Measurements from ENCODE around the gene NOS1AP.

The NOS1AP gene

DNA sequence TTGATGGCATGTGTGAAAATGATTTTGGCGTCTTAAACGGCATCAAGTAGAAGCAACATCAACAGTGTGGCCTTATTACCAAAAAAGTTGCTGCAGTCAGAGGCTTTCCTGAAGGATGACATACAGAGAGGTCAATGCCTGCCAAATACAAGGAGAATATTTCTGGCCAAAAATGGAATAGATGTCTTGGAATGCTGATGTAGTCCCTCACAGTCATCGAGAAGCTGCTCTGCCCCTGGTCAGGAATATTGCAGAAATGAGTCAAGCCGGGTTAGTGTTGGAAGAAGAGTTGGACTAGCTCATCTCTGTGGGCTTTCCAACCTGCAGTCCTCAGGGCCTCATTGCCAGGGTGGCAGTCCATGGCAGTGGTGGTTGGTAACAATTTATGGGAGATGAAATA lies 42.1 kb downstream of the NOS1AP start:
- no peak for TF ChIP-seq EZH2phosphoT487 (IDR thresholded peaks at IDR 0.05; ENCODE audit: borderline replicate concordance)
- TF ChIP-seq, protein P1, sequence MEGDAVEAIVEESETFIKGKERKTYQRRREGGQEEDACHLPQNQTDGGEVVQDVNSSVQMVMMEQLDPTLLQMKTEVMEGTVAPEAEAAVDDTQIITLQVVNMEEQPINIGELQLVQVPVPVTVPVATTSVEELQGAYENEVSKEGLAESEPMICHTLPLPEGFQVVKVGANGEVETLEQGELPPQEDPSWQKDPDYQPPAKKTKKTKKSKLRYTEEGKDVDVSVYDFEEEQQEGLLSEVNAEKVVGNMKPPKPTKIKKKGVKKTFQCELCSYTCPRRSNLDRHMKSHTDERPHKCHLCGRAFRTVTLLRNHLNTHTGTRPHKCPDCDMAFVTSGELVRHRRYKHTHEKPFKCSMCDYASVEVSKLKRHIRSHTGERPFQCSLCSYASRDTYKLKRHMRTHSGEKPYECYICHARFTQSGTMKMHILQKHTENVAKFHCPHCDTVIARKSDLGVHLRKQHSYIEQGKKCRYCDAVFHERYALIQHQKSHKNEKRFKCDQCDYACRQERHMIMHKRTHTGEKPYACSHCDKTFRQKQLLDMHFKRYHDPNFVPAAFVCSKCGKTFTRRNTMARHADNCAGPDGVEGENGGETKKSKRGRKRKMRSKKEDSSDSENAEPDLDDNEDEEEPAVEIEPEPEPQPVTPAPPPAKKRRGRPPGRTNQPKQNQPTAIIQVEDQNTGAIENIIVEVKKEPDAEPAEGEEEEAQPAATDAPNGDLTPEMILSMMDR (conservative IDR thresholded peaks at IDR 0.05; ENCODE audit: low read length), result no peak
- H3K9ac ChIP-seq (ENCODE audit: low read depth, low read length, poor library complexity, severe bottlenecking), result no peak overlapping the region
- H3K9me3 ChIP-seq (ENCODE audit: insufficient read depth, low read depth, low read length), result no peaks in the 10 kb centered on the region
- H2AFZ ChIP-seq (ENCODE audit: low read length), result no peak overlapping the region
- no peaks in the 10 kb centered on the region for H3F3A ChIP-seq (ENCODE audit: low read depth)
- no peak overlapping the region for H3K4me2 ChIP-seq (ENCODE audit: low read depth, low read length, poor library complexity, severe bottlenecking)
- no peaks in the 10 kb centered on the region for H3K27me3 ChIP-seq (ENCODE audit: insufficient read depth, low read length, poor library complexity, severe bottlenecking)
- no peaks in the 10 kb centered on the region for H3K9me2 ChIP-seq (replicated peaks; ENCODE audit: low read depth, low read length)
- H3K36me3 ChIP-seq (ENCODE audit: insufficient read depth, low read length), result no peaks in the 10 kb centered on the region
- H3K79me2 ChIP-seq (ENCODE audit: insufficient read depth, low read length), result no peaks in the 10 kb centered on the region
- H4K20me1 ChIP-seq (ENCODE audit: insufficient read depth, low read length, poor library complexity, severe bottlenecking), result no peaks in the 10 kb centered on the region
- H3K4me3 ChIP-seq (ENCODE audit: low read length, poor library complexity, severe bottlenecking), result no peak overlapping the region
- H3K4me1 ChIP-seq (ENCODE audit: insufficient read depth, low read length, poor library complexity, severe bottlenecking), result peaks cover 16% of the 10 kb centered on the region

DNA sequence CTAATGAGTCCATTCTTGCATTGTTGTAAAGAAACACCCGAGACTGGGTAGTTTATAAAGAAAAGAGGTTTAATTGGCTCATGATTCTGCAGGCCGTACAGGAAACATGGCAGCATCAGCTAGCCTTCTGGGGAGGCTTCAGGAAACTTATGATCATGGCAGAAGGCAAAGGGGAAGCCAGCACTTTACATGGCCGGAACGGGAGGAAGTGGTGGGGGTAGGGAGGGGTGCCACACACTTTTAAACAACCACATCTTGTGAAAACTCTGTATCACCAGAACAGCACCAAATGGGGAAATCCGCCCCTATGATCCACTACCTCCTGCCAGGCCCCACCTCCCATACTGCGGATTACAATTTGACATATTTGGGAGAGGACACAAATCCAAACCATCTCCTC lies 43.9 kb downstream of the NOS1AP start:
- Histone ChIP-seq H3K36me3 (ENCODE audit: insufficient read depth, low read length) (no peaks in the 10 kb centered on the region), H3K9me2 (replicated peaks; ENCODE audit: low read depth, low read length) (no peaks in the 10 kb centered on the region), H3K79me2 (ENCODE audit: insufficient read depth, low read length) (no peaks in the 10 kb centered on the region), H3K4me1 (ENCODE audit: insufficient read depth, low read length, poor library complexity, severe bottlenecking) (peaks cover 28% of the 10 kb centered on the region), H3K9ac (ENCODE audit: low read depth, low read length, poor library complexity, severe bottlenecking) (no peak overlapping the region), H2AFZ (ENCODE audit: low read length) (no peak overlapping the region), H3K4me2 (ENCODE audit: low read depth, low read length, poor library complexity, severe bottlenecking) (peak overlapping the region; percentile 3), H3F3A (ENCODE audit: low read depth) (no peaks in the 10 kb centered on the region), H3K9me3 (ENCODE audit: insufficient read depth, low read depth, low read length) (no peaks in the 10 kb centered on the region), H3K4me3 (ENCODE audit: low read length, poor library complexity, severe bottlenecking) (no peak overlapping the region), H3K27me3 (ENCODE audit: insufficient read depth, low read length, poor library complexity, severe bottlenecking) (no peaks in the 10 kb centered on the region), H4K20me1 (ENCODE audit: insufficient read depth, low read length, poor library complexity, severe bottlenecking) (no peaks in the 10 kb centered on the region)
- TF ChIP-seq EZH2phosphoT487 (IDR thresholded peaks at IDR 0.05; ENCODE audit: borderline replicate concordance), result no peak
- TF ChIP-seq, protein P1 (conservative IDR thresholded peaks at IDR 0.05; ENCODE audit: low read length), result no peak

DNA sequence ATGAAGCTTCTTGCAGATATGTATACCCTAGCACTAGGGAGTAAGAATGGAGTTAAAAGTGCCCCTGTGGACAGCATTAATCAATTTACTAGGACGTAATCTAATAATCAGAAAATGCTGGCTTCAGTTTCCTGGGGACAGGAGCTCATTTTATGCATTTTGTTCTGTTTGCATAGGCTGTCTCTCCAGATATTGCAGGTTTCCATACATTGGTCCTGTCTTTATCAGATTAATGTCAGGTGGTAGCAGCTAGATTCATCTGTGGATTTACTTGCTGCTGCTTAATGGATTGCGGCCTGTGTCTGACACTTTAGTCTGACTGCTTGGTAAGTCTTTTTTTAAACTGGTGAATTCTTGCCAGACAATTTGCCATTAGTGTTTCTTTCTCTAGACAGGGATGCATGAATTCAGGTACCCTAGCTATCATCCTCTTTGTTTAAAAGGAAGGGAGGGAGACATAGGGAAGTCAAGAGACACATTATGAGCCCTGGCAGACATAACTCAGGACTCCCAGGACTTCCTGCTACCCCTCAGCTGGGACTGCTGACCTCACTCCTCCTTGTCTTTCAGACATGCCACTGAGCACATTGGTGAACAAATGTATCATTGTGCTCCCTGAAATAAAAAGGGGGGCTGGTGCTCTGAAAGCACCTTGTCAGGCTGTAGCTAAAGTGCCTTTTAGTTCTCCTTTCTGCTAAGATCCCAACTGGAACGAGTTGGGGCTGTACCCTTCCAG lies 47.7 kb downstream of the NOS1AP start:
- Histone ChIP-seq H3K79me2 (ENCODE audit: insufficient read depth, low read length) (no peaks in the 10 kb centered on the region), H3K36me3 (ENCODE audit: insufficient read depth, low read length) (no peaks in the 10 kb centered on the region), H2AFZ (ENCODE audit: low read length) (no peak overlapping the region), H3K9ac (ENCODE audit: low read depth, low read length, poor library complexity, severe bottlenecking) (no peak overlapping the region), H3K4me1 (ENCODE audit: insufficient read depth, low read length, poor library complexity, severe bottlenecking) (peaks cover 31% of the 10 kb centered on the region), H3F3A (ENCODE audit: low read depth) (no peaks in the 10 kb centered on the region), H3K4me3 (ENCODE audit: low read length, poor library complexity, severe bottlenecking) (no peak overlapping the region), H3K9me2 (replicated peaks; ENCODE audit: low read depth, low read length) (no peaks in the 10 kb centered on the region), H3K9me3 (ENCODE audit: insufficient read depth, low read depth, low read length) (no peaks in the 10 kb centered on the region), H3K27me3 (ENCODE audit: insufficient read depth, low read length, poor library complexity, severe bottlenecking) (no peaks in the 10 kb centered on the region), H3K4me2 (ENCODE audit: low read depth, low read length, poor library complexity, severe bottlenecking) (peak overlapping the region; percentile 44), H4K20me1 (ENCODE audit: insufficient read depth, low read length, poor library complexity, severe bottlenecking) (no peaks in the 10 kb centered on the region)
- no peak for TF ChIP-seq EZH2phosphoT487 (IDR thresholded peaks at IDR 0.05; ENCODE audit: borderline replicate concordance)
- TF ChIP-seq, protein P1 (conservative IDR thresholded peaks at IDR 0.05; ENCODE audit: low read length), result no peak
